ENCODE results near the gene IGFLR1. TPM values are rescaled to one million over a fixed set of nuclear protein-coding genes. Genes with fewer than 3 reads are reported as not detected.
A peak's percentile ranks its signal among the peaks of the same experiment; 100 is the strongest.

The IGFLR1 gene
- total RNA-seq, 1 donor from 2014 or later = not detected

DNA sequence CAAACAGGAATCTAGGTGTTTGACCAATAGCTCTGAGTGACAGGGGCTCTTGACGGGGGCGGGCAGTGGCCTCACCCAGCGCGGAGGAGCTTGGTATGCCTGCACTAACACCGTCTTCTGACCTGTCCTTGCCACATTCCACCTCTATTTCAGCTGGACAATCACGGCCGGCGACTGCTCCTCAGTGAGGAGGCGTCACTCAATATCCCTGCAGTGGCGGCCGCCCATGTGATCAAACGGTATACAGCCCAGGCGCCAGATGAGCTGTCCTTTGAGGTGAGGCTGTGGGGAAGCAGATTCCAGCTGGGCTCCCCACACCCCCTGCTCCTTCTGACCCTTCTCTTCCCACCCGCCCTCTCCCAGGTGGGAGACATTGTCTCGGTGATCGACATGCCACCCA, 37.8 kb upstream of the IGFLR1 start:
- DNase-seq (ENCODE audit: low spot score in 2 of 2) = no peak
- TF ChIP-seq, protein P1, sequence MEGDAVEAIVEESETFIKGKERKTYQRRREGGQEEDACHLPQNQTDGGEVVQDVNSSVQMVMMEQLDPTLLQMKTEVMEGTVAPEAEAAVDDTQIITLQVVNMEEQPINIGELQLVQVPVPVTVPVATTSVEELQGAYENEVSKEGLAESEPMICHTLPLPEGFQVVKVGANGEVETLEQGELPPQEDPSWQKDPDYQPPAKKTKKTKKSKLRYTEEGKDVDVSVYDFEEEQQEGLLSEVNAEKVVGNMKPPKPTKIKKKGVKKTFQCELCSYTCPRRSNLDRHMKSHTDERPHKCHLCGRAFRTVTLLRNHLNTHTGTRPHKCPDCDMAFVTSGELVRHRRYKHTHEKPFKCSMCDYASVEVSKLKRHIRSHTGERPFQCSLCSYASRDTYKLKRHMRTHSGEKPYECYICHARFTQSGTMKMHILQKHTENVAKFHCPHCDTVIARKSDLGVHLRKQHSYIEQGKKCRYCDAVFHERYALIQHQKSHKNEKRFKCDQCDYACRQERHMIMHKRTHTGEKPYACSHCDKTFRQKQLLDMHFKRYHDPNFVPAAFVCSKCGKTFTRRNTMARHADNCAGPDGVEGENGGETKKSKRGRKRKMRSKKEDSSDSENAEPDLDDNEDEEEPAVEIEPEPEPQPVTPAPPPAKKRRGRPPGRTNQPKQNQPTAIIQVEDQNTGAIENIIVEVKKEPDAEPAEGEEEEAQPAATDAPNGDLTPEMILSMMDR (IDR thresholded peaks at IDR 0.05) = no peak
- Histone ChIP-seq H3K4me1 (peaks cover 0 to 9% of the 10 kb centered on the region in 2 donors), H3K27ac (no peak overlapping the region), H3K4me3 (no peak overlapping the region), H3K27me3 (no peaks in the 10 kb centered on the region), H3K9me3 (no peaks in the 10 kb centered on the region), H3K36me3 (peaks cover 22 to 39% of the 10 kb centered on the region in 2 donors)
- intact Hi-C loops (cut with DNase I) = no loop called here

DNA sequence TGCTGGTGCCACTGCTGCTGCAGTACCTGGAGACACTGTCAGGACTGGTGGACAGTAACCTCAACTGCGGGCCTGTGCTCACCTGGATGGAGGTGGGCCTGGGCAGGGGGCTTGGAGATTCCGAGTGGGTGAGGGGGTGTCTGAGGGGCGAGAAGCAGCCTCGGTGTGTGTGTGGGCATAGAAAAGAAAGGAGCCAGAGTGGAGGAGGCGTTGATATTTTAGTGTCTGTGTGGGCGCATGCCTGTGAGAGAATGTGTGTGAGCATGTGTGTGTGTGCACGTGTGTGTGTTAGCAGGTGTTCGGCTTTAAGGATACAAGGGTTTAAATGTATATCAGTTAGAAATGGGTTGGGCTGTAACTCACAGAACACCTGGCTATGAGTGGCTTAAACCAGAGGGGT, 36.8 kb upstream of the IGFLR1 start:
- H3K36me3 ChIP-seq = peaks cover 20 to 32% of the 10 kb centered on the region in 2 donors
- no peak overlapping the region for H3K4me3 ChIP-seq
- no peaks in the 10 kb centered on the region for H3K27me3 ChIP-seq
- H3K27ac ChIP-seq = no peak overlapping the region
- no peak for DNase-seq (ENCODE audit: low spot score in 2 of 2)
- TF ChIP-seq, protein P1 (IDR thresholded peaks at IDR 0.05) = no peak
- H3K9me3 ChIP-seq = no peaks in the 10 kb centered on the region
- intact Hi-C loops (cut with DNase I) = loop anchor here (5.0 to 10.0 kb wide), 3 partner anchors 77 to 232 kb away; partner anchors contain the start of genes TMEM147 and ZBTB32
- peaks cover 5 to 14% of the 10 kb centered on the region in 2 donors for H3K4me1 ChIP-seq

DNA sequence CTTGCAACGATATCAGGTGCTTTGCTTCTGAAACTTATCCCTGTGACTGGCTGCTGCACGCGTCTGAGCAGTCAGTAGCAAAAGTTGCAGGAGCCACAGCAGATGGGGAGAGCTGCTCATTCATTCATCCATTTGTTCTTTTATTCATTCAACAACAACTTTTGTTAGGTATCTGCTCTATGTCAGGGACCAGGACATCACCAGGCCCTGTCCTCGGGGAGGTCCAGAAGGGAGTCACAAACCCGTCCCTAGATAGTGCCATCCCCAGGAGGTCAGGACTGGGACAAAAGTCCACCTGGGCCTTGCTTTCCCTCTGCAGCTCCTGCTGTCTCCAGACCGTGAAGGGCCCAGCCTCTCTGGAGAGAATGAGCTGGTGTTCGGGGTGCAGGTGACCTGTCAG, 35.7 kb upstream of the IGFLR1 start:
- TF ChIP-seq, protein P1 (IDR thresholded peaks at IDR 0.05) = no peak
- intact Hi-C loops (cut with DNase I) = loop anchor here (5.0 to 10.0 kb wide), 3 partner anchors 76 to 231 kb away; partner anchors contain the start of genes TMEM147 and ZBTB32
- Histone ChIP-seq H3K9me3 (no peaks in the 10 kb centered on the region), H3K27me3 (no peaks in the 10 kb centered on the region), H3K27ac (no peak overlapping the region), H3K36me3 (peaks cover 19 to 32% of the 10 kb centered on the region in 2 donors), H3K4me1 (peaks cover 5 to 14% of the 10 kb centered on the region in 2 donors), H3K4me3 (no peak overlapping the region)
- DNase-seq (ENCODE audit: low spot score in 2 of 2) = no peak

DNA sequence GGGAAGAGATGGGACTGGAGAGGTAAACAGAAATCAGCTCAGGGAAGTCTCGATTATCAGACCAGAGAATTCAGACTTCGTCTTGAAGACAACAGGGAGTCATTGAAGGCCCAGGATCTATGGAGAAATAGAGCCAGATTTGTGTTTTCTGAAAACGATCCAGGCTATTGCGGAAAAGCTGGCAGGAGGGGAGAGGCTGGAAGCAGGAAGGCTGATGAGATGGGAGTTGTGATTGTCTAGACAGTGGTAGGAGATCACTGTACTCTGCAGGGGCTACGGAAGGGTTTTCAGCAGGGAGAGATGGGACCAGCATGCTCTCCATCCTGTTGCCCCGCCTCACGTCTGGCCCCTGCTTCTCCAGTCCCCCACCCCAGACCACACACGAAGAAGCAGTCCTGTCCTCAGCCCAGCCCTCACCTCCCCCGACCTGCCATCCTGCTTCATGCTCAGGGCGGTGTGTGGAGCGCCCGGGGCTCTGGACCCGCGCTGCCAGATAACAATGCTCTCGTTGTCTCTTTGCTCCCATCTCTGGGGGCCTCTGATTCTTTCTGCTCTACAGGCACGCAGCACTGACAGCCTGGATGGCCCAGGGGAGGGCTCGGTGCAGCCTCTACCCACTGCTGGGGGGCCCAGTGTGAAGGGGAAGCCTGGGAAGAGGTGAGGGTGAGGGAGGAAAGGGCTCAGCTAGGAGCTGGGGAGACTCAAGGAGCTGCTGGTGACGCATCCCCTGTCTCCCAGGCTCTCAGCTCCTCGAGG, 35.0 kb upstream of the IGFLR1 start:
- no peak for DNase-seq (ENCODE audit: low spot score in 2 of 2)
- intact Hi-C loops (cut with DNase I) = loop anchor here (5.0 to 10.0 kb wide), 3 partner anchors 75 to 230 kb away; partner anchors contain the start of genes TMEM147 and ZBTB32

DNA sequence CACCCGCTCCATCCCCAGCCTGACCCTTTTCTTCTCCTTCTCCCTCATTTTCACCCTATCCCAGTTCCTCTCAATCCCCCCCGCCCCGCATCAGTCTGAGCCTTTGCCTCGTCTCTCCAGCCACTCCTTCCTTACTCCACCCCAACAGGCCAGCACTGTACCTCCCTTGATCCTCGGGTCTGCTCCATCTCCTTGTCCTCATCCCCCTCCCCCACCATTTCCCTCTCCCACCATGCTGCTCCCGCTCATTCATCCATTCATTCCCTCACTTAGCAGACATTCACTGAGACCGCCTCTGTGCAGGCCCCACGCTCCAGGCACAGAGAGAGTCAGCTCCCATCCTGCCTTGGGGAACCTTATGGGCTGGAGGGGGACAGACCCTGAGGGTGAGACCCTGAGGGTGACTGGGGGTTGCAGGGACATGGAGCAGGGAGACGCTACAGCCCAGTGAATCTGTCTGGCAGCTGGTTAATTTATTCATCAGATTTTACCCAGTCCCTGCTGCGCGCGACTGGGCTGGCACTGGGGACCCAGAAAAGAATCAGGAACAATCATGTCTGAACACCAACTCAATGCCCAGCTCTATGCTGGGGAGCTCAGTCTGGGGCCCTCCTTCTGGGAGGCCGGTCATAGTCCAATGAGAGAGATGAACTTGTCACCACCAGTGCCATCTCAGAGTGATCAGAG, 34.0 kb upstream of the IGFLR1 start:
- TF ChIP-seq, protein P1 (IDR thresholded peaks at IDR 0.05) = no peak
- Histone ChIP-seq H3K9me3 (no peaks in the 10 kb centered on the region), H3K27ac (peak overlapping the region in 1 of 2 donors; percentile 59), H3K4me1 (peaks cover 5 to 14% of the 10 kb centered on the region in 2 donors), H3K4me3 (peak overlapping the region; percentile 84 to 88), H3K36me3 (peaks cover 12 to 17% of the 10 kb centered on the region in 2 donors), H3K27me3 (no peaks in the 10 kb centered on the region)
- intact Hi-C loops (cut with DNase I) = loop anchor here (5.0 to 10.0 kb wide), 3 partner anchors 74 to 229 kb away; partner anchors contain the start of genes TMEM147 and ZBTB32
- DNase-seq (ENCODE audit: low spot score in 2 of 2) = no peak

More for the DNA sequence above, 35.0 kb upstream of the IGFLR1 start:
- no peaks in the 10 kb centered on the region for H3K27me3 ChIP-seq
- H3K4me3 ChIP-seq = no peak overlapping the region
- H3K27ac ChIP-seq = no peak overlapping the region
- H3K9me3 ChIP-seq = no peaks in the 10 kb centered on the region
- H3K4me1 ChIP-seq = peaks cover 5 to 14% of the 10 kb centered on the region in 2 donors
- TF ChIP-seq, protein P1 (IDR thresholded peaks at IDR 0.05) = no peak
- H3K36me3 ChIP-seq = peaks cover 13 to 25% of the 10 kb centered on the region in 2 donors
